Measurements from ENCODE around the gene MAGI1. TPM values are rescaled to one million over a fixed set of nuclear protein-coding genes. Genes with fewer than 3 reads are reported as not detected.

The MAGI1 gene
- polyA plus RNA-seq, 1 of the 3 experiments (the other 2 are of a cell fraction) = 10.3 TPM

- Histone ChIP-seq H3K36me3 (replicated peaks in 1 of 2; ENCODE audit: control insufficient read depth in 1 of 2, insufficient read depth in 2 of 2, low read length in 1 of 2) (no peaks in the 10 kb centered on the region), H3K9me3 (no peaks in the 10 kb centered on the region), H3F3A (replicated peaks; ENCODE audit: insufficient read depth) (peaks cover 21% of the 10 kb centered on the region), H3K4me3 (ENCODE audit: low read depth in 2 of 2, low read length in 1 of 2) (no peak overlapping the region), H3K27ac (ENCODE audit: low read depth in 2 of 2, low read length in 1 of 2) (peak overlapping the region; percentile 14 to 34; a peak in 3 of 4 replicates), H3K4me2 (0 out of 2 replicates have a peak overlapping the region, but pooled peaks have one; percentile 1), H3K9me2 (no peaks in the 10 kb centered on the region), H3K27me3 (ENCODE audit: insufficient read depth) (no peaks in the 10 kb centered on the region), H2AFZ (ENCODE audit: low read depth) (peak overlapping the region; percentile 25; the same call in 1 of the 2 replicates), H3K9ac (no peak overlapping the region), H3K79me2 (ENCODE audit: insufficient read depth) (no peaks in the 10 kb centered on the region), H4K20me1 (ENCODE audit: insufficient read depth) (no peaks in the 10 kb centered on the region), H3K4me1 (ENCODE audit: control insufficient read depth in 1 of 2, insufficient read depth in 2 of 2, low read depth in 1 of 2, low read length in 1 of 2) (peaks cover 7 to 19% of the 10 kb centered on the region in 2 experiments; a peak in 3 of 4 replicates)
- TF ChIP-seq MXI1 (IDR thresholded peaks at IDR 0.05; ENCODE audit: low read depth, low read length) (no peak), YY1 (IDR thresholded peaks at IDR 0.05; ENCODE audit: low read depth) (no peak), FOXJ3 (CRISPR knock-in tag; IDR thresholded peaks at IDR 0.05) (no peak), MAX (IDR thresholded peaks at IDR 0.05; ENCODE audit: low read depth) (peak; percentile 39; the same call in 1 of the 2 replicates), FOSL2 (IDR thresholded peaks at IDR 0.05; ENCODE audit: borderline replicate concordance, low read depth) (peak; percentile 36; the same call in 1 of the 2 replicates), TAF1 (IDR thresholded peaks at IDR 0.05; ENCODE audit: borderline replicate concordance, low read depth, low read length) (no peak), TCF12 (IDR thresholded peaks at IDR 0.05) (peak; percentile 42; the same call in 1 of the 2 replicates), USF2 (IDR thresholded peaks at IDR 0.05; ENCODE audit: borderline replicate concordance, low read depth, low read length) (no peak), RXRA (IDR thresholded peaks at IDR 0.05; ENCODE audit: borderline replicate concordance, low read depth) (no peak), ZBTB33 (IDR thresholded peaks at IDR 0.05; ENCODE audit: borderline replicate concordance, low read depth) (no peak), REST (IDR thresholded peaks at IDR 0.05; ENCODE audit: low read depth, low read length) (no peak), JUND (IDR thresholded peaks at IDR 0.05) (no peak), GABPA (IDR thresholded peaks at IDR 0.05; ENCODE audit: low read depth) (no peak), EP300 (IDR thresholded peaks at IDR 0.05; ENCODE audit: borderline replicate concordance in 1 of 2, low read depth in 1 of 2, low read length in 1 of 2) (no peak), EZH2phosphoT487 (IDR thresholded peaks at IDR 0.05; ENCODE audit: borderline replicate concordance, low read depth) (no peak), CHD2 (IDR thresholded peaks at IDR 0.05; ENCODE audit: low read length, partially characterized antibody) (no peak), SMC3 (IDR thresholded peaks at IDR 0.05; ENCODE audit: low read depth, low read length) (no peak), ELF1 (IDR thresholded peaks at IDR 0.05) (no peak), GATA2 (CRISPR knock-in tag; IDR thresholded peaks at IDR 0.05) (no peak), POLR2AphosphoS5 (IDR thresholded peaks at IDR 0.05; ENCODE audit: low read depth, low read length) (peak; percentile 40; the same call in 1 of the 2 replicates), NFIC (IDR thresholded peaks at IDR 0.05; ENCODE audit: borderline replicate concordance) (peak; percentile 29; the same call in 1 of the 2 replicates), TEAD4 (IDR thresholded peaks at IDR 0.05; ENCODE audit: borderline replicate concordance, insufficient read depth) (no peak), USF1 (IDR thresholded peaks at IDR 0.05; ENCODE audit: borderline replicate concordance, low read depth) (no peak)
- ChIA-PET POLR2A (no interaction called here), CTCF (interaction anchor here (1.1 kb wide), 1 partner anchor 17 kb away, joined by 3 read pairs; no protein-coding TSS in a partner anchor)
- no peak for DNase-seq
- 46% methylated on average over 4 of the region's 4 CpGs for WGBS (ENCODE audit: low lambda C conversion rate)
Measured at GRCh38 chr3:66075281-66075680, 36.6 kb upstream of the MAGI1 start.

All from SK-N-SH (cell line).